ENCODE measurements around the gene IKZF1.
"Not testable (repeated sequence)": the region's sequence is repeated elsewhere in the genome, so short reads cannot be mapped to it uniquely, and the experiment has no call there.

- TF ChIP-seq, protein P1, sequence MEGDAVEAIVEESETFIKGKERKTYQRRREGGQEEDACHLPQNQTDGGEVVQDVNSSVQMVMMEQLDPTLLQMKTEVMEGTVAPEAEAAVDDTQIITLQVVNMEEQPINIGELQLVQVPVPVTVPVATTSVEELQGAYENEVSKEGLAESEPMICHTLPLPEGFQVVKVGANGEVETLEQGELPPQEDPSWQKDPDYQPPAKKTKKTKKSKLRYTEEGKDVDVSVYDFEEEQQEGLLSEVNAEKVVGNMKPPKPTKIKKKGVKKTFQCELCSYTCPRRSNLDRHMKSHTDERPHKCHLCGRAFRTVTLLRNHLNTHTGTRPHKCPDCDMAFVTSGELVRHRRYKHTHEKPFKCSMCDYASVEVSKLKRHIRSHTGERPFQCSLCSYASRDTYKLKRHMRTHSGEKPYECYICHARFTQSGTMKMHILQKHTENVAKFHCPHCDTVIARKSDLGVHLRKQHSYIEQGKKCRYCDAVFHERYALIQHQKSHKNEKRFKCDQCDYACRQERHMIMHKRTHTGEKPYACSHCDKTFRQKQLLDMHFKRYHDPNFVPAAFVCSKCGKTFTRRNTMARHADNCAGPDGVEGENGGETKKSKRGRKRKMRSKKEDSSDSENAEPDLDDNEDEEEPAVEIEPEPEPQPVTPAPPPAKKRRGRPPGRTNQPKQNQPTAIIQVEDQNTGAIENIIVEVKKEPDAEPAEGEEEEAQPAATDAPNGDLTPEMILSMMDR (IDR thresholded peaks at IDR 0.05; ENCODE audit: insufficient read depth, low read depth, low read length) = not testable (repeated sequence)
- not testable (repeated sequence) for TF ChIP-seq EZH2 (IDR thresholded peaks at IDR 0.05; ENCODE audit: insufficient read depth, low read length)
These were observed 35.0 kb downstream of the IKZF1 start for GRCh38 chr7:50339472-50339871.
